Measurements from ENCODE around the gene SUPV3L1. TPM values are rescaled to one million over a fixed set of nuclear protein-coding genes. Genes with fewer than 3 reads are reported as not detected.

Gene SUPV3L1
- total RNA-seq, 1 experiment from 2014 or later, result 57.3 TPM

GRCh38 chr10:69176823-69177222 is 3.2 kb upstream of the SUPV3L1 start:
- no peak overlapping the region for H2BK120ac ChIP-seq (ENCODE audit: low read depth, low read length, poor library complexity, severe bottlenecking)
- H2AFZ ChIP-seq (ENCODE audit: low read length), result no peak overlapping the region
- H3K79me1 ChIP-seq (ENCODE audit: insufficient read depth, low read depth, low read length, poor library complexity, severe bottlenecking), result no peaks in the 10 kb centered on the region
- no CpG with 5 or more reads among the region's 2 CpGs for WGBS (ENCODE audit: extremely low coverage, insufficient read length, low lambda C conversion rate)
- Mint-ChIP-seq H3K9me3 (no peaks in the 10 kb centered on the region; a peak in 1 of 5 replicates), H3K36me3 (ENCODE audit: insufficient read depth in 1 of 3, low read depth in 3 of 3) (peaks cover 0 to 10% (median 2%) of the 10 kb centered on the region in 3 experiments; a peak in 4 of 7 replicates), H3K4me1 (peaks cover 8 to 13% of the 10 kb centered on the region in 2 experiments), H3K27me3 (ENCODE audit: low read depth) (no peaks in the 10 kb centered on the region), H3K4me3 (no peak overlapping the region), H3K27ac (no peak overlapping the region)
- no peak overlapping the region for H3K4me2 ChIP-seq (ENCODE audit: insufficient read depth, insufficient read length, low read length)
- H4K5ac ChIP-seq (ENCODE audit: insufficient read length, low read depth, low read length), result no peak overlapping the region
- no peak overlapping the region for H3K27ac ChIP-seq (ENCODE audit: insufficient read length, low read depth, low read length)
- H3K9ac ChIP-seq (ENCODE audit: extremely low read depth, insufficient read length, low read length), result no peak overlapping the region
- DNase-seq, result no peak
- H3K14ac ChIP-seq (ENCODE audit: insufficient read depth, low read length), result no peak overlapping the region
- no peak overlapping the region for H2BK20ac ChIP-seq (ENCODE audit: low read depth, low read length, poor library complexity, severe bottlenecking)
- no peak overlapping the region for H2BK5ac ChIP-seq (ENCODE audit: insufficient read length, low read length)
- H3K56ac ChIP-seq (ENCODE audit: insufficient read length, low read depth, low read length), result no peak overlapping the region
- no peaks in the 10 kb centered on the region for H3K27me3 ChIP-seq (ENCODE audit: insufficient read depth, low read length)
- TF ChIP-seq CTCF (conservative IDR thresholded peaks at IDR 0.05), result no peak
- H3K23me2 ChIP-seq (ENCODE audit: insufficient read length, low read depth, low read length, poor library complexity, severe bottlenecking), result peaks cover 5% of the 10 kb centered on the region
- H2BK12ac ChIP-seq (ENCODE audit: insufficient read length, low read depth, low read length), result no peak overlapping the region
- no peak overlapping the region for H3K4ac ChIP-seq (ENCODE audit: low read depth, low read length)
- no peak overlapping the region for H3K18ac ChIP-seq (ENCODE audit: insufficient read length, low read depth, low read length)
- H3K4me1 ChIP-seq (ENCODE audit: insufficient read depth, low read length), result no peaks in the 10 kb centered on the region
- no peak overlapping the region for H4K8ac ChIP-seq (replicated peaks; ENCODE audit: insufficient read length, low read depth, low read length)
- H3K23ac ChIP-seq (ENCODE audit: insufficient read length, low read depth, low read length), result no peak overlapping the region
- no peak overlapping the region for H2BK15ac ChIP-seq (ENCODE audit: low read depth, low read length)
- H3K9me3 ChIP-seq (ENCODE audit: control insufficient read depth, low read depth, low read length), result no peaks in the 10 kb centered on the region
- no peak overlapping the region for H2AK5ac ChIP-seq (ENCODE audit: insufficient read length, low read length)
- H3K79me2 ChIP-seq (ENCODE audit: insufficient read depth, low read length), result peaks cover 13% of the 10 kb centered on the region; the same call in 1 of the 2 replicates
- no peaks in the 10 kb centered on the region for H4K20me1 ChIP-seq (ENCODE audit: control insufficient read depth, insufficient read depth, insufficient read length)
- H4K91ac ChIP-seq (ENCODE audit: insufficient read length, low read depth, low read length), result no peak overlapping the region
- H3T11ph ChIP-seq (ENCODE audit: low read length), result no peak overlapping the region

Data from H9 (cell line).